Epidermal melanocyte (primary cell): ENCODE measurements around the gene NXPE2.

Experiments used
- DNase-seq: peaks from one replicate; pipeline ENCODE4 v3.0.0; 2011; ENCODE audit warnings: low spot score; ENCODE audit not compliant: insufficient read length

The NXPE2 gene

DNA sequence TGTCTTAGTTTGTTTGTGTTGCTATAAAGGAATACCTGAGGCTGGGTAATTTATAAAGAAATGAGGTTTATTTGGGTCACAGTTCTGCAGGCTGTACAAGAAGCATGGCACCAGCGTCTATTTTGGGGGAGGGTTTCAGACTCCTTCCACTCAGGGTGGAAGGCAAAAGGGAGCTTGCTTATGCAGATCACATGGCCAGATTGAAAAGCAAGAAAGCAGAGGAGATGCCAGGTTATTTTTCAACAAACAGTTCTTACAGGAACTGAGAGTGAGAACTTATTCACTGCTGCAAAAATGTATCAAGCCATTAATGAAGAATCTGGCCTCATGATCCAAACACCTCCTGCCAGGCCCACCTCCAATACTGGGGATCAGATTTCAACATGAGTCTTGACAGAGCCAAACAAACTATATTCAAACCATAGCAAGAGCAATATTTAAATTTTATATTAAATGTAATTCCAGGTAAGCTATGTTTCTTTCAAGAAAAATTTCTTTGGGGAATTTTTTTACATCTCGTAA, 66.9 kb downstream of the NXPE2 start:
- no peak for DNase-seq

DNA sequence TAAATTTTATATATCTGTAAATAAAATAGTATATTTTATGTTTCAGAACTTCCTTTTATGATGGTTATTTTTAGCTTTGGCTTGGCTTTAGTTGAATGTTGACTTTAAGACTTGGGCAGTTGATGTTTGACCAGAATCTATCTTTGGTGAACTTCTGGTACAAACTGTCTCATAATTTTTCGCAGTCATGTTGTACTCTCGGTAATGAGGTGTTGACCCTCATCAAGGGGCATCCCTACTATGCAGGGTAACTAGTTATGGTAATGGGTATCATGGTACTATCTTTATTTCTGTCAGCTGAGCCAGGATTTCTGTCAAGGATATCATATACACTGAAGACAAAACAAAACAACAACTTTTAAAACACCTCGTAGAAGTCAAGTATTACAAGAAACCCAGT, 67.7 kb downstream of the NXPE2 start:
- DNase-seq = no peak
